ENCODE measurements around the gene CCIN.

DNA sequence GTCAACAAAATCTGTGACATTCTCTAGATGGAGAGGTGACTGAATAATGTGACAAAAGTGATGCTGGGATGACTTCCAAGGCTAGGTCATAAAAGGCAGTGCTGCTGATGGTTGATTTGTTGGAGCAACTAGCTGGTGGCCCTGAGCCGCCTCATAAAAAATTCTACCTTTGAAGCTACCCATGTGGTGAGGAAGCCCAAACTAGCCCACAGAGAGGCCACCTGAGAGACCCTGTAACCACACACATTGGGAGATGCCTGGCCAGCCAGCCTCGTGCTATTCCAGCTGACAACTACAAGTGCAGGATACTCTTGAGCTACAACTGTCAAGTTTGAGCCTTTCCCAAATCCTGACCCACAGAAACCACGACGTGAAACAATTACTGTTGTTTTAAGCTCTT lies 44.2 kb downstream of the CCIN start:
- TF ChIP-seq, protein P1, sequence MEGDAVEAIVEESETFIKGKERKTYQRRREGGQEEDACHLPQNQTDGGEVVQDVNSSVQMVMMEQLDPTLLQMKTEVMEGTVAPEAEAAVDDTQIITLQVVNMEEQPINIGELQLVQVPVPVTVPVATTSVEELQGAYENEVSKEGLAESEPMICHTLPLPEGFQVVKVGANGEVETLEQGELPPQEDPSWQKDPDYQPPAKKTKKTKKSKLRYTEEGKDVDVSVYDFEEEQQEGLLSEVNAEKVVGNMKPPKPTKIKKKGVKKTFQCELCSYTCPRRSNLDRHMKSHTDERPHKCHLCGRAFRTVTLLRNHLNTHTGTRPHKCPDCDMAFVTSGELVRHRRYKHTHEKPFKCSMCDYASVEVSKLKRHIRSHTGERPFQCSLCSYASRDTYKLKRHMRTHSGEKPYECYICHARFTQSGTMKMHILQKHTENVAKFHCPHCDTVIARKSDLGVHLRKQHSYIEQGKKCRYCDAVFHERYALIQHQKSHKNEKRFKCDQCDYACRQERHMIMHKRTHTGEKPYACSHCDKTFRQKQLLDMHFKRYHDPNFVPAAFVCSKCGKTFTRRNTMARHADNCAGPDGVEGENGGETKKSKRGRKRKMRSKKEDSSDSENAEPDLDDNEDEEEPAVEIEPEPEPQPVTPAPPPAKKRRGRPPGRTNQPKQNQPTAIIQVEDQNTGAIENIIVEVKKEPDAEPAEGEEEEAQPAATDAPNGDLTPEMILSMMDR (IDR thresholded peaks at IDR 0.05; ENCODE audit: borderline replicate concordance, extremely low read depth, low read length, poor library complexity, severe bottlenecking) = no peak
- no peak for TF ChIP-seq EZH2 (IDR thresholded peaks at IDR 0.05; ENCODE audit: borderline replicate concordance, low read depth, low read length, severe bottlenecking)

Data from DND-41 (cell line).